ENCODE measurements around the gene NFXL1.

The NFXL1 gene

DNA sequence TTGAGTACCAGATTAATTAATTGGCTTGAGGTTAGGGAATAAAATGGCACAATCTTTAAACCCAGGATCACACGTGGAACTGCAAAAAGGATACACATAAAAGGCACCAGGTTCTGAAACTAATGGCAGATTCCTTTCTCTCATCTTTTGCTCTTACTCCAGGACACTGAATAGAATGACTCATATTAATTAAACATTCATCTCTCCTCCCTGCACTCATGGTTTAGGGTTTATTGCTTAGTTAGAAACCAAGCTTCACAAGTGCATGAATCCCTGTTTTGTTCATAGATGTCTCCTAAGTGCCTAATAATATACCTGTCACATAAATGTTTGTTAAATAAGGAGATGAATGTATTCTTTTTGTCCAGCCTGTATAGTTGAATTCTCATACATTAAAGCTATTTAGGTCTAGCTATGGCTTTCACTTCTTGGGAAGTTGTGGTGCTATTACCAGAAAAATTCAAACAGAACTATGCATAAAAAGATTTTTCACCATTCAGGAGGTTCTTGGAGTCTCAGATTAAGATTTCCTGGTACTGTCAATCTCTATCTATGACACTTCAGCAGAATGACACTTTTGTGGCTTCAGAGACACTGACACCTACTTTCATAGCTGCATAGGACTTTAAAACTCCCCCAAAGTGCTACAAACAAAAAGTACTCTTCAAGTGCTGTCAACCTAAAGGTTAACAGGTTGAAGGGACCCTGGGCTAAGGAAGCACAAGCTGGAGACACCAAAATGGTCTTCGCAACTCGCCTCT, 83.9 kb downstream of the NFXL1 start:
- no peak for DNase-seq

DNA sequence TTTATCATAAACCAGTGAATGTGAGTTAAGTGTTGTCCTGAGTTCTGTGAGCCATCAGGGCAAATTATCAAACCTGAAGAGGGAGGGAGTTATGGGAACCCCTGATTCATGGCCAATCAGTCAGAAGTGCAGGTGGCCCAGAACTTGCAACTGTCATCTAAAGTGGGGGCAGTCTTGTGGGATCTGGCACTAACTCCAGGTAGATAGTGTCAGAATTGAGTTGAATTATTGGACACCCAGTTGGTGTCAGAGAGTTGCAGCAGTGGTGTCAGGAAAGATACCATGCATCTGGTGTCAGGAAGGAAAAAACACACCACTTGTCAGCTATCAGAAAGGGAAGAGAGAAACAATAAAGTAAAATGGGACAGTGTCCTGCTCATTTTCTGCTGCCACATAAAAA, 84.9 kb downstream of the NFXL1 start:
- DNase-seq = no peak

DNA sequence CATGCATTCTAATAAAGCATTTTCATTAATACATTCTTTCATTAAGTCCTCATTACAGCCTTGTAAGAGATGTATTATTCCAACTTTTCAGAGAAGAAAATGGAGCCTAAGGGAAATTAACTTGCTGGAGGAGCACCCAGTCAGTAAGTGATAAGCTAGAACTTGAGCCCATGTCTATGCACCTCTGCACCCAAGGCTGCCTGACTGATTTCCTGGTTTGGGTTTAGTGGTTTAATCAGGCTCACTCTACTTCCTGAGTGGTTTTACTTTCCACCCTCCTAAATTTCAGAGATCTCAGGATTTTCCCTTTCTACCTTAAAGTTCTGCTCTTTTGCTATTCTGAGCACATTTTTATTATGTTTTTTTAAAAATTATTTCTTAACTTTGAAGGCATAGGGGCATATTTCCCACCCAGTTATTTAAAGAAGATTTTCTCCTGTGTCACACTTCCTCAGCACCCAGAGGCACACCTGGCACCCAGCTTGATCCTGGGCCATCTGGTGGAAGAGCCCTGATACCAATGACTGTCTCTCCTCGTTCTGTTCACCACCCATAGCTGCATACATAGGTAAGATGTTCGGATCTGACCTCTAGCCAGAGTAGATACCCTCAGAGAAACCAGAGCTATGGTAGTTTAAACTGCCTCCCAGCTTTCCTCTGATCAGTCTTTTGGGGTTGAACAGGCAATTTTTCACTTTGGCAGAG, 86.9 kb downstream of the NFXL1 start:
- DNase-seq = no peak

DNA sequence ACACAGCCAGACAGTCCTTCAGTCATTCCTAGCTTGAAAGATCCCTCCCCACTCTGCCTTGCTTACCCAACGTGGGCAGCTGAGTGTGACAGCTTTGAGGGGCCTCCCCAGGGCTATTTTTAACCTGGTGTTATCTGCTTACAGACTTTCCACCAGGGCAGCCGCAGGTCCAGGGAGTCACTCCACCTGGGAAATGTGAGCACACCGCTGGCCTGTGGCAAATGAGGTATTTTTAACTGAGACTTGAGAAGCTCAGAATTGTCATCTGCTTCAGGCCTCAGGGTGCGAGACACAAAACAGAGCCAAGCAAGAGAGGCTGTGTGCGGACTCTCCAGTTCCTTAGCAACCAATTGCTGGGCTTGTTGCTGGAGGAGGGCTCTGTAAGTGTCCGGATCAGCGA, 89.5 kb downstream of the NFXL1 start:
- no peak for DNase-seq

DNA sequence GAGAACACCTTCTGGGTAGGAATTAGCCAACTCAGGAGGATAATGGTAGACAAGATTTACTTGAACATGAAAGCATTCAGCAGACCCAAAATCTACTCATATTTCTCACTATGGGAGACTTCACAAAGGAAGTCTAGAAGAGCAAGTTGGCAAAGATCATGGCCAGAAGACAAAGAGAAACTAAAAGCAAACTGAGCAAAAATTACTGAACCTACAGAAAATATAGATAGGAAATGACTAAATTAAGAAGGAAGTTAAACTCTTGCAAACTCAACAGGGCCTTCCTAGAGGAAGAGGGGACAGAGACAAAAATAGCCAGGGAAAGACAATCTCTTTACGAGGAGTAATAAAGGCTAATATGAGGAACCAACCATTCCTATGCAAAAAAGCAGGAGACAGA, 95.2 kb downstream of the NFXL1 start:
- no peak for DNase-seq

DNA sequence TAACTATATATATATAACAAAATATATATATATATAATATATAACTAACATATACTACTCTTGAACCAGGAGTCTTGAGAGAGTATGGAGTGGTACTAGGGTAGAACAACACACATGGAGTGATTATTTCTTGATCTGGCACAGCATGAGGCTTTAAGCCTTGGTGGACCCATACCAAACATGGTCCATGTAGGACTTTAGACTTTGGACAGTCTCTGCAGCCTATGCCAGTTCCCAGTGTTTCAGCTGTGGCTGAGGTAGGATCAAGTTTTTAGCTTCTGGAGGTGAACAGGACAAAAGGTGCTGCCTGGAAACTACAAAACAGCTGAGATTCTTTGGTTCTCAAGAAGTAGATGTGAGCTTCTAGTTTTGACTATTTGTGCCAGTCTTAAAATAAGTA, 97.1 kb downstream of the NFXL1 start:
- no peak for DNase-seq

DNA sequence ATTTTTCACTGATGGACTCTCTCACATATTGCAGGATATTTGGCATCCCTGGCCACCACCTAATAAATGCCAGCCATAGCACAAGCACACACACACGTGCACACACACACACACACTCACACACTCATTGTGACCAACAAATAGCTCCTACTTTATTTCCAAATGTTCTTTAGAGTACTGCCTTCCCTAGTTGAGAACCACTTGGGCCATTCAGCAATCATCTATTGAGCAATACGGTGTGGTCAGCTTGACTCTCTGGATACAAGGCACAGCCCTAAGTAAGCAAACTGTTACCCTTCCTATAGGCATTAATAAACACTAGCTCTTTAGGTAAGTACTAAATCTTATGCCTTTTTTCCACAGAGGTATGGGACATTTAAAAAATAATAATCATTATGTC, 97.6 kb downstream of the NFXL1 start:
- DNase-seq = no peak

DNA sequence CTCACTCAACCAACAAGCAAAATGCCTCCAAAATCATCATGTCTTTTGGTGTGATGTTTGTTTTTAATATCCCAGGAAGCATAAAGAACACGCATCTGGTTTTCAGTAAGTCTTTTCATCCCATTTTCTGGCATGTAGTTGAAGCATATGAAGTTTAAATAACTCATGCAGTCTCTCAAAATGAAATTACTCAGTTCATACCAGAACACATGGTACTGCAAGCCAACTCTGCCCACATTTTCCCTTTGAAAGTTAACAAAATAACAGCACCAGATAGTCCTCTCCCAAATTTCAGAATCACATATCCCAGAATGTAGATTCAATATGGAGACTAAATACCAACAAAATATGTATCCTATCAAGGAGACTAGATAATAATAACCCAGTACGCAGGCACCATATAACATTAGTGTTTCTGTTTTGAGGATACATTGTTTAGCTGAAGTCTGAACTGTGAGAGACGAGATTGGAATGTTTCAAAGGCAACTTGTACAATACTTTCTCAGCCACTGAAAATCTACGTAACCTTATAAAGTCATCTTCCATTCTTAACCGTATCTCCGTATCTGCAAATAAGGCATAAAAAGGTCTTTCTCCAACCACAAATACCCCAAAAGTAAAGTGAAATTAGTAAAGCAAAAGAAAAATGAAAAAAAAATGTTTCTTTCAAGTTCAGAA, 99.6 kb downstream of the NFXL1 start:
- DNase-seq = no peak

DNA sequence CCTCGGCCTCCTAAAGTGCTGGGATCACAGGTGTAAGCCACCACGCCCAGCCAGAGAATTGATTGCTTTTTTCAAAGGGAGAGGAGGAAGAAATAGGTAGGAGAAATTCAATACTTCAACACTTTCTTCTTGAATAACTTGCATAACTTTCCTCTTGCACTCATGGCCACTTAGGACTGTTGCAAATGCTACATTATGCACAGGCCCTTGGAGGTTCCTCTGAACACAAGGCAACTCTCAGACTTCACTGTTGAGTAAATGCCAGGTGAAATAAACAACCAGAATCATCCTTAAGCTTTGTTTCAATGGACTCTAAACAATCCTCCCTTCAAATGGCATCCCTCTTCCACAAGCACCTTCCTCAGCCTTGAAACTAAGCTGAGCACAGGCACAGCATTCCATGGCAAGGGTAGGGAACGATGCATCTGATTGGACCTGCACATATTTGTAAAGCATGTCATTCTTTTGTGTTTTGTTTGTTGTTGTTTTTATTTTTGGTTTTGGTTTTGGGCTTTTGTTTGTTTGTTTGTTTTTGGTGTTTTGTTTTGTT, 104.7 kb downstream of the NFXL1 start:
- DNase-seq = no peak

DNA sequence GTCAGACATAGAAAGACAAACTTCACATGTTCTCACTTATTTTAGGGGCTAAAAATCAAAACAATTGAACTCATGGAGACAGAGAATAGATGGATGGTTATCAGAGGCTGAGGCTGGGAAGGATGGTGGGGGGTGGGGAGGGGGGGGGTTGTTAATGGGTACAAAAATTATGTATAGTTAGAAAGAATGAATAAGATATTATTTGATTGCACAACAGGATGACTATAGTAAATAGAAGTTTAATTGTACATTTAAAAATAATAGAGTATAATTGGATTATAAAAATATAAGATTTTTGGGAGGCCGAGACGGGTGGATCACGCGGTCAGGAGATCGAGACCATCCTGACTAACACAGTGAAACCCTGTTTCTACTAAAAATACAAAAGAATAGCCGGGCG, 109.8 kb downstream of the NFXL1 start:
- no peak for DNase-seq

DNA sequence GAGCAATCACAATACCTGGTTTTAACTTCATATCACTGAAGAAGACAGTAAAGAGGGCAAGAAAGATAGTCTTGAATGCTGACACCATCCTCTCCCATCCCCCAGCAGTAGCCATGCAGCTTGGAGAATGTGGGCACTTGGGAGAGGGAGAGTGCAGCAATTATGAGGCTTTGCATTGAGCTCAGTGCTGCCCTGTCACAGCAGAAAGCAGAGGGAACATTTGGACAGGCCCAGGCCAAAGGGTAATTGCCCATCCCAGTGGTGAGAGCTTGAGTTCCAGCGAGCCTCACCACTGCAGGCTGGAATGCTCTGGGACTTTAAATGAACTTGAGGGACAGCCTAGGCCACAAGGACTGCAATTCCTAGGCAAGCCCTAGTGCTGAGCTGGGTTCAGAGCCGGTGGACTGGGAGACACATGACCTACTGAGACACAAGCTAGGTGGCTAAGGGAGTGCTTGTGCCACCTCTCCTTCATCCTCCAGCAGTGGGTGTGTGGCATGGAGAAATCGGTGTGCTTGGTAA, 112.8 kb downstream of the NFXL1 start:
- no peak for DNase-seq

DNA sequence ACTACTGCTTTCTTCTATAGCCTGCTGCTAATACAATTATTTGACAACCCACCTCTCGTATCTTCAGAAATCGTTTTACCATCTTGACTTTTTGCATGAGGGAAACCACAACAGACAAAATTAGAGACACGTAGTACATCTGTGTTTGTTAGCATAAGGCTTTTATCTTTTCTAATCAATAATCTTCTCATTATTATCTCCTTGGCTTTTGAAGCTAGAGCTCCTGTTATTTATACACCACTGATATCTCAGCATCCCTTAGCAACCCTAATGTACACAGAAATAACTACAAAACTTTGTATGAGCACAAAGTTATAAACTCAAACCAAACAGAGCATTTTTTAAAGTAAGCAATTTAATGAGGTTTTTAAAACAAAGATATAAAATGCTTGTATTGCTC, 116.2 kb downstream of the NFXL1 start:
- no peak for DNase-seq
